Neural crest cell (in vitro differentiated cells): ENCODE measurements around the gene NKTR. TPM values are rescaled to one million over a fixed set of nuclear protein-coding genes. Genes with fewer than 3 reads are reported as not detected.
A peak's percentile ranks its signal among the peaks of the same experiment; 100 is the strongest.

ENCODE experiments used
- DNase-seq: peaks from one replicate; pipeline ENCODE4 v3.0.0; 2021; ENCODE audit warnings: low read depth, mixed read lengths, low spot score
- H3K27ac Mint-ChIP-seq: one replicate; pipeline ENCODE4 v1.8.0; 2021; ENCODE audit warnings: mild to moderate bottlenecking, mixed read lengths; ENCODE audit not compliant: unreplicated experiment
- H3K27me3 Mint-ChIP-seq: 2 replicates; pipeline ENCODE4 v1.8.0; 2021; ENCODE audit warnings: low read depth, mild to moderate bottlenecking, mixed read lengths
- H3K36me3 Mint-ChIP-seq: 2 replicates; pipeline ENCODE4 v1.8.0; 2021; ENCODE audit warnings: low read depth, mild to moderate bottlenecking, mixed read lengths
- H3K4me1 Mint-ChIP-seq: 2 replicates; pipeline ENCODE4 v1.8.0; 2021; ENCODE audit warnings: mixed read lengths
- H3K4me3 Mint-ChIP-seq: one replicate; pipeline ENCODE4 v1.8.0; 2021; ENCODE audit warnings: mild to moderate bottlenecking, mixed read lengths
- H3K9me3 Mint-ChIP-seq: 2 replicates; pipeline ENCODE4 v1.8.0; 2021; ENCODE audit warnings: mixed read lengths
- CTCF ChIP-seq: fragments of 200-600 bp; sonication (generic); conservative IDR thresholded peaks from 2 replicates; pipeline ENCODE4 v1.5.0; 2021; ENCODE audit warnings: antibody characterized with exemption, mild to moderate bottlenecking
- total RNA-seq: library from RNA; stranded (reverse); gene quantifications from 2 replicates; pipeline ENCODE4 v1.2.1, GENCODE V29; 2021

The NKTR gene
- total RNA-seq, 1 donor from 2014 or later: 95.2 TPM

GRCh38 chr3:42612217-42612616 lies 11.7 kb downstream of the NKTR start:
- Mint-ChIP-seq H3K4me3 (no peak overlapping the region), H3K9me3 (no peaks in the 10 kb centered on the region), H3K27ac (no peak overlapping the region), H3K27me3 (no peaks in the 10 kb centered on the region), H3K4me1 (peaks cover 31% of the 10 kb centered on the region), H3K36me3 (no peaks in the 10 kb centered on the region)
- DNase-seq: no peak
- no peak for TF ChIP-seq CTCF

GRCh38 chr3:42612928-42613327 lies 12.4 kb downstream of the NKTR start:
- no peaks in the 10 kb centered on the region for H3K36me3 Mint-ChIP-seq
- H3K9me3 Mint-ChIP-seq: no peaks in the 10 kb centered on the region
- TF ChIP-seq CTCF: no peak
- no peaks in the 10 kb centered on the region for H3K27me3 Mint-ChIP-seq
- no peak overlapping the region for H3K27ac Mint-ChIP-seq
- H3K4me3 Mint-ChIP-seq: no peak overlapping the region
- no peak for DNase-seq
- H3K4me1 Mint-ChIP-seq: peaks cover 26% of the 10 kb centered on the region

GRCh38 chr3:42613462-42613861 lies 13.0 kb downstream of the NKTR start:
- Mint-ChIP-seq H3K27ac (no peak overlapping the region), H3K27me3 (no peaks in the 10 kb centered on the region), H3K4me1 (peaks cover 26% of the 10 kb centered on the region), H3K4me3 (no peak overlapping the region), H3K36me3 (no peaks in the 10 kb centered on the region), H3K9me3 (no peaks in the 10 kb centered on the region)
- TF ChIP-seq CTCF: peak; percentile 67
- no peak for DNase-seq

GRCh38 chr3:42631620-42632019 lies 31.1 kb downstream of the NKTR start:
- Mint-ChIP-seq H3K27me3 (no peaks in the 10 kb centered on the region), H3K4me3 (peak overlapping the region; percentile 38), H3K27ac (no peak overlapping the region), H3K9me3 (no peaks in the 10 kb centered on the region), H3K4me1 (peaks cover 17% of the 10 kb centered on the region), H3K36me3 (peaks cover 11% of the 10 kb centered on the region)
- no peak for DNase-seq
- no peak for TF ChIP-seq CTCF

GRCh38 chr3:42632146-42632545 lies 31.7 kb downstream of the NKTR start:
- peaks cover 17% of the 10 kb centered on the region for H3K4me1 Mint-ChIP-seq
- no peaks in the 10 kb centered on the region for H3K9me3 Mint-ChIP-seq
- no peaks in the 10 kb centered on the region for H3K27me3 Mint-ChIP-seq
- no peak for TF ChIP-seq CTCF
- H3K27ac Mint-ChIP-seq: no peak overlapping the region
- DNase-seq: no peak
- no peak overlapping the region for H3K4me3 Mint-ChIP-seq
- H3K36me3 Mint-ChIP-seq: peaks cover 10% of the 10 kb centered on the region

- Mint-ChIP-seq H3K4me3 (no peak overlapping the region), H3K4me1 (peaks cover 17% of the 10 kb centered on the region), H3K27me3 (no peaks in the 10 kb centered on the region), H3K27ac (no peak overlapping the region), H3K36me3 (peaks cover 7% of the 10 kb centered on the region), H3K9me3 (no peaks in the 10 kb centered on the region)
- no peak for TF ChIP-seq CTCF
- no peak for DNase-seq
These were observed 33.1 kb downstream of the NKTR start for GRCh38 chr3:42633544-42633943.
